Hepatocyte (in vitro differentiated cells): ENCODE data around the gene RPH3AL. TPM values are rescaled to one million over a fixed set of nuclear protein-coding genes. Genes with fewer than 3 reads are reported as not detected.

Source experiments
- DNase-seq: peaks from one replicate; pipeline ENCODE4 v3.0.0-alpha.2; 2016; ENCODE audit warnings: low spot score
- H2AFZ ChIP-seq: fragments of 200-600 bp; sonication (generic); 2 replicates; pipeline ENCODE4 v1.6.0; 2016; ENCODE audit warnings: antibody characterized with exemption, mild to moderate bottlenecking
- H3K27ac ChIP-seq: fragments of 200-600 bp; sonication (generic); 2 replicates; pipeline ENCODE4 v1.5.1; 2016; ENCODE audit warnings: mild to moderate bottlenecking
- H3K27me3 ChIP-seq: fragments of 200-600 bp; sonication (generic); 2 replicates; pipeline ENCODE4 v1.6.1; 2016
- H3K36me3 ChIP-seq: fragments of 200-600 bp; sonication (generic); replicated peaks from 2 replicates; pipeline ENCODE4 v1.5.1; 2016; ENCODE audit warnings: low read depth; ENCODE audit not compliant: insufficient read depth
- H3K4me1 ChIP-seq: fragments of 200-600 bp; sonication (generic); 2 replicates; pipeline ENCODE4 v1.5.1; 2016; ENCODE audit warnings: mild to moderate bottlenecking, moderate library complexity; ENCODE audit not compliant: insufficient read depth
- H3K4me2 ChIP-seq: fragments of 200-600 bp; sonication (generic); 2 replicates; pipeline ENCODE4 v1.6.0; 2016
- H3K4me3 ChIP-seq: fragments of 200-600 bp; sonication (generic); 2 replicates; pipeline ENCODE4 v1.5.1; 2016; ENCODE audit warnings: mild to moderate bottlenecking
- H3K79me2 ChIP-seq: fragments of 200-600 bp; sonication (generic); 2 replicates; pipeline ENCODE4 v1.6.0; 2017; ENCODE audit warnings: mild to moderate bottlenecking
- H3K9me2 ChIP-seq: fragments of 200-600 bp; sonication (generic); replicated peaks from 2 replicates; pipeline ENCODE4 v1.6.0; 2017; ENCODE audit warnings: mild to moderate bottlenecking; ENCODE audit not compliant: insufficient read depth
- H3K9me3 ChIP-seq: fragments of 200-600 bp; sonication (generic); 2 replicates; pipeline ENCODE4 v1.5.1; 2016; ENCODE audit warnings: low read depth, mild to moderate bottlenecking
- H4K20me1 ChIP-seq: fragments of 200-600 bp; sonication (generic); 2 replicates; pipeline ENCODE4 v1.6.0; 2016; ENCODE audit warnings: mild to moderate bottlenecking; ENCODE audit not compliant: insufficient read depth, poor library complexity, severe bottlenecking
- CTCF ChIP-seq: fragments of 200-600 bp; sonication (generic); IDR thresholded peaks from 2 replicates; pipeline ENCODE4 v1.5.1; 2016; ENCODE audit warnings: antibody characterized with exemption, mild to moderate bottlenecking; ENCODE audit not compliant: poor library complexity
- EZH2 ChIP-seq: fragments of 200-600 bp; sonication (generic); IDR thresholded peaks from 2 replicates; pipeline ENCODE4 v1.6.1; 2016; ENCODE audit warnings: antibody characterized with exemption, mild to moderate bottlenecking, borderline replicate concordance
- EZH2phosphoT487 ChIP-seq: fragments of 200-600 bp; sonication (generic); IDR thresholded peaks from one replicate; pipeline ENCODE4 v1.6.1; 2018; ENCODE audit warnings: antibody characterized with exemption, mild to moderate bottlenecking, low read depth, moderate library complexity; ENCODE audit not compliant: unreplicated experiment, severe bottlenecking
- WGBS: methylation state at CpG from one replicate; pipeline ENCODE4 v1.1.6; 2016; ENCODE audit warnings: low lambda C conversion rate; ENCODE audit errors: missing lambda C conversion rate; 5-methylcytosine and 5-hydroxymethylcytosine counted together
- polyA plus RNA-seq: library from polyadenylated mRNA; unstranded; fragments of >200 nt; fragmentation: Nextera tagmentation; extraction: Ambion mirVana; gene quantifications from 2 replicates; pipeline ENCODE4 v1.2.1, GENCODE V29; 2016
- total RNA-seq: library from RNA; depleted of rRNA; stranded (reverse); fragments of >200 nt; gene quantifications from 2 replicates; pipeline ENCODE4 v1.2.3, GENCODE V29; 2014

Gene RPH3AL
- total and polyA plus RNA-seq, 2 experiments from 2014 or later, result 7.0 to 7.6 TPM

GRCh38 chr17:214881-215331 lies 137.7 kb downstream of the RPH3AL start:
- H3K4me3 ChIP-seq, result no peak overlapping the region
- WGBS, result 95% methylated on average over 10 of the region's 10 CpGs
- TF ChIP-seq CTCF (no peak), EZH2 (no peak), EZH2phosphoT487 (no peak)

DNA sequence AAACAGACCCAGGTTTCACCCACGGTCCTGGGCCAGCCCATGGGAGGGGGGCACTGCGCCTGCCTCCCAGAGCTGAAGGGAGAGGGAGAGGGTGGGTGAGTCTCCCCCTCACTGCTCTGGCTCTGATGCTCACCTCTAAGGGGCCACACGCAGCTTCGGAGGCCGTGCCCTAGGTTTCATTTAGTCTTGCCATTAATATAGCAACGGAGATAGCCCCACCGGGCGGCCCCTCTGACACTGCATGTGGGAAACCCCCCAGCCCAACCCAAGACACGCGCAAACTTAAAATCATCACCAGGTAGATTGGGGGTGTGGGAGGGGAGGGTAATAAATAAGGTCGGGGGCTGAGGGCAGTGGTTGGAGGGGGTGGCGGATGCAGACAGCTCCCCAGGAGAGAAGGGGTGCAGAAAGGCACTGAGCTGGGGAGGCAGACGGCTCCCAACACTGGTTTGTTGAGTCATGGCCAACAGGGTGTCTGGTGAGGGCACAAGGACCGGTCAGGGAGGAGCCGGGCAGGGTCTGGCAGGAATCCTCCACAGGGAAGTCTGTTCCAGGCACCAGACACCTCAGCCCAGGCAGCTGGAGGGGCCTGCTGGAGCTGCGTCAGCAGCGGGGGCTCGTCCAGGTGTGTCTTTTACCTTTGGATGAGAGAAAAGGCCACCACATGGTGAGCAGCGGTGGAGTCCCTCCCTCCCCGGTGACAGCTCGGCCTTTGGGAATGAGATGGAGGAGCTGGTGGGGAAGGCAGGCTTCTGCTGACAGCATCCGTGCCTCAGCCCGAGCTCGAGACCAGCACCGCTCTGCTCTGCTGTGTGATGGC lies 139.1 kb downstream of the RPH3AL start:
- H3K9me2 ChIP-seq, result no peaks in the 10 kb centered on the region
- no peak overlapping the region for H3K4me3 ChIP-seq
- no peaks in the 10 kb centered on the region for H3K4me1 ChIP-seq
- H3K36me3 ChIP-seq, result no peaks in the 10 kb centered on the region
- WGBS, result 92% methylated on average over 25 of the region's 25 CpGs
- H3K9me3 ChIP-seq, result no peaks in the 10 kb centered on the region
- no peaks in the 10 kb centered on the region for H3K79me2 ChIP-seq
- no peak overlapping the region for H2AFZ ChIP-seq
- H3K27me3 ChIP-seq, result no peaks in the 10 kb centered on the region
- no peak overlapping the region for H3K27ac ChIP-seq
- no peaks in the 10 kb centered on the region for H4K20me1 ChIP-seq
- no peak for TF ChIP-seq EZH2
- TF ChIP-seq EZH2phosphoT487, result no peak
- no peak for TF ChIP-seq CTCF
- no peak for DNase-seq
- no peak overlapping the region for H3K4me2 ChIP-seq

More at GRCh38 chr17:214881-215331, 137.7 kb downstream of the RPH3AL start:
- H3K4me1 ChIP-seq, result no peaks in the 10 kb centered on the region
- no peaks in the 10 kb centered on the region for H3K9me3 ChIP-seq
- no peaks in the 10 kb centered on the region for H4K20me1 ChIP-seq
- no peaks in the 10 kb centered on the region for H3K36me3 ChIP-seq
- H3K9me2 ChIP-seq, result no peaks in the 10 kb centered on the region
- no peaks in the 10 kb centered on the region for H3K79me2 ChIP-seq
- no peak overlapping the region for H3K27ac ChIP-seq
- no peak for DNase-seq
- H3K4me2 ChIP-seq, result no peak overlapping the region
- H2AFZ ChIP-seq, result no peak overlapping the region
- no peaks in the 10 kb centered on the region for H3K27me3 ChIP-seq

- TF ChIP-seq CTCF (no peak), EZH2 (no peak), EZH2phosphoT487 (no peak)
- no peak overlapping the region for H3K4me2 ChIP-seq
- WGBS, result 98% methylated on average over 8 of the region's 8 CpGs
Observed at GRCh38 chr17:210402-210801, 142.2 kb downstream of the RPH3AL start.

More at GRCh38 chr17:210402-210801, 142.2 kb downstream of the RPH3AL start:
- H3K9me2 ChIP-seq, result no peaks in the 10 kb centered on the region
- no peak for DNase-seq
- no peaks in the 10 kb centered on the region for H3K4me1 ChIP-seq
- H3K9me3 ChIP-seq, result no peaks in the 10 kb centered on the region
- no peak overlapping the region for H3K4me3 ChIP-seq
- H3K79me2 ChIP-seq, result no peaks in the 10 kb centered on the region
- H3K36me3 ChIP-seq, result no peaks in the 10 kb centered on the region
- no peaks in the 10 kb centered on the region for H3K27me3 ChIP-seq
- H4K20me1 ChIP-seq, result no peaks in the 10 kb centered on the region
- H2AFZ ChIP-seq, result no peak overlapping the region
- no peak overlapping the region for H3K27ac ChIP-seq
